Stimulated activated CD8-positive, alpha-beta memory T cell treated with anti-CD3 and anti-CD28 coated beads, Interleukin-2, amount 100 ng/mL, for 48 hours (primary cell): ENCODE measurements around the gene S100G.

Source experiments
- DNase-seq, 2 donors: peaks; one replicate each; pipeline ENCODE4 v3.0.0-alpha.2; 2020; ENCODE audit warnings: low read depth in 2 of 2

S100G gene

GRCh38 chrX:16646366-16647138, 3.4 kb upstream of the S100G start:
- no peak for DNase-seq

- DNase-seq, result no peak
Measured at GRCh38 chrX:16651391-16652024, 1.6 kb downstream of the S100G start.

- no peak for DNase-seq
Measured at GRCh38 chrX:16653424-16653823, 3.5 kb downstream of the S100G start.

- DNase-seq, result no peak
Measured at GRCh38 chrX:16654093-16654492, 4.1 kb downstream of the S100G start.

GRCh38 chrX:16658284-16658683, 8.3 kb downstream of the S100G start:
- DNase-seq, result no peak

GRCh38 chrX:16659321-16659720, 9.4 kb downstream of the S100G start:
- no peak for DNase-seq

GRCh38 chrX:16661495-16661894, 11.5 kb downstream of the S100G start:
- no peak for DNase-seq

GRCh38 chrX:16662402-16662801, 12.4 kb downstream of the S100G start:
- DNase-seq, result no peak

- DNase-seq, result no peak
Measured at GRCh38 chrX:16664074-16664473, 14.1 kb downstream of the S100G start.

- no peak for DNase-seq
Measured at GRCh38 chrX:16664626-16665025, 14.7 kb downstream of the S100G start.

GRCh38 chrX:16665089-16665488, 15.1 kb downstream of the S100G start:
- DNase-seq, result no peak

- DNase-seq, result no peak
Measured at GRCh38 chrX:16666541-16666940, 16.6 kb downstream of the S100G start.

GRCh38 chrX:16671005-16671404, 21.0 kb downstream of the S100G start:
- DNase-seq, result no peak

GRCh38 chrX:16678689-16679088, 28.7 kb downstream of the S100G start:
- no peak for DNase-seq

GRCh38 chrX:16683007-16683664, 33.2 kb downstream of the S100G start:
- no peak for DNase-seq

GRCh38 chrX:16687514-16687913, 37.6 kb downstream of the S100G start:
- no peak for DNase-seq

- DNase-seq, result peak; percentile 37 to 42
Measured at GRCh38 chrX:16695079-16695676, 45.2 kb downstream of the S100G start.

GRCh38 chrX:16696956-16697355, 47.0 kb downstream of the S100G start:
- no peak for DNase-seq

GRCh38 chrX:16699389-16699788, 49.4 kb downstream of the S100G start:
- no peak for DNase-seq

- no peak for DNase-seq
Measured at GRCh38 chrX:16700734-16701133, 50.8 kb downstream of the S100G start.

- DNase-seq, result no peak
Measured at GRCh38 chrX:16702700-16703599, 53.0 kb downstream of the S100G start.
